ENCODE measurements around the gene AATK. TPM values are rescaled to one million over a fixed set of nuclear protein-coding genes. Genes with fewer than 3 reads are reported as not detected.
A peak's percentile ranks its signal among the peaks of the same experiment; 100 is the strongest.

AATK gene
- total and polyA plus RNA-seq, 2 of the 13 experiments (the other 11 are each of a cell fraction or from before 2014, with no cell fraction given), result 2.9 to 8.4 TPM

DNA sequence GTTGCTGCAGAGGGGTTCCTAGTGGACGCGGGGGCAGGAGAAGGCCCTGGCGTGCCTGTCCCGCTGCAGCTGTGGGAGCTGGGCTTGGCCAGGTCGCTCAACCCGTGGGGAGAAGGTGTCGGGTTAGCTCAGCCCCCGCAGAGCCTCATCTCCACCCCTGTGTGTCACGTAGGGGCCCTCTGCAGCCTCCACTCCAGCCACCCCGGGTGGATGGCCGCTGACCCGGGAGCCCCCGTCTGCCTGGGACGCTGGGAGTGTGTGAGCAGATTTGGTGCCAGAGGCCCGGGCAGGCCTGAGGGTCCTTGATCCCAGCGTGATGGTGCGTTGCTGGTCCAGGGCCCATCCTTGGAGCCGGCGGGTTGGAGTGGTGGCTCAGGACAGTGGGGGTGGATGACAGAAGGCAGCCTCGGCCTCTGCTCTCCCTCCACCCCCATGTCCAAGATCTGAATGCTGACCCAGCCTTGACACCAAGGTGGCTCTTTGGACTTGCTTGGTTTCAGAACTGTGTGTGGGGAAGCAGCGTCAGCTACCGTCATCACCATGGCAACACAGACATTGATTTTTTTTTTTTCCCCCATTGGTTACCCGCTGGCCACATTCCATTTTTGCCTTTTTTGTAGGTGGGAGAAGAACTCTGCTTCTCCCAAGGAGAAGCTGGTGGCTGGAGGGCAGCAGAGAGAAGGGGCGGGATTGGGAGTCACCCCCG, 95.3 kb downstream of the AATK start (continued):
- TF ChIP-seq ZNF841 (CRISPR knock-in tag; IDR thresholded peaks at IDR 0.05; ENCODE audit: borderline replicate concordance) (no peak), RARG (CRISPR knock-in tag; IDR thresholded peaks at IDR 0.05; ENCODE audit: low read depth) (no peak), ZMYM3 (CRISPR knock-in tag; IDR thresholded peaks at IDR 0.05) (no peak), EHMT2 (IDR thresholded peaks at IDR 0.05; ENCODE audit: borderline replicate concordance, low read depth, low read length) (no peak), ZNF383 (CRISPR knock-in tag; IDR thresholded peaks at IDR 0.05; ENCODE audit: borderline replicate concordance) (no peak), RXRA (CRISPR knock-in tag; IDR thresholded peaks at IDR 0.05) (peak; percentile 74), SP1 (IDR thresholded peaks at IDR 0.05) (no peak), SP1 (CRISPR knock-in tag; IDR thresholded peaks at IDR 0.05) (no peak), RORA (CRISPR knock-in tag; IDR thresholded peaks at IDR 0.05) (no peak), ZBTB38 (CRISPR knock-in tag; IDR thresholded peaks at IDR 0.05) (peak; percentile 48; the same call in 1 of the 2 replicates), SMAD1 (CRISPR knock-in tag; IDR thresholded peaks at IDR 0.05; ENCODE audit: borderline replicate concordance, low read depth) (no peak), FOXJ3 (CRISPR knock-in tag; IDR thresholded peaks at IDR 0.05; ENCODE audit: borderline replicate concordance) (no peak), NR3C1 (CRISPR knock-in tag; IDR thresholded peaks at IDR 0.05) (no peak), PITX1 (CRISPR knock-in tag; IDR thresholded peaks at IDR 0.05) (no peak), SP4 (CRISPR knock-in tag; IDR thresholded peaks at IDR 0.05) (peak; percentile 58; the same call in 1 of the 2 replicates)
- TF ChIP-seq, protein P1, sequence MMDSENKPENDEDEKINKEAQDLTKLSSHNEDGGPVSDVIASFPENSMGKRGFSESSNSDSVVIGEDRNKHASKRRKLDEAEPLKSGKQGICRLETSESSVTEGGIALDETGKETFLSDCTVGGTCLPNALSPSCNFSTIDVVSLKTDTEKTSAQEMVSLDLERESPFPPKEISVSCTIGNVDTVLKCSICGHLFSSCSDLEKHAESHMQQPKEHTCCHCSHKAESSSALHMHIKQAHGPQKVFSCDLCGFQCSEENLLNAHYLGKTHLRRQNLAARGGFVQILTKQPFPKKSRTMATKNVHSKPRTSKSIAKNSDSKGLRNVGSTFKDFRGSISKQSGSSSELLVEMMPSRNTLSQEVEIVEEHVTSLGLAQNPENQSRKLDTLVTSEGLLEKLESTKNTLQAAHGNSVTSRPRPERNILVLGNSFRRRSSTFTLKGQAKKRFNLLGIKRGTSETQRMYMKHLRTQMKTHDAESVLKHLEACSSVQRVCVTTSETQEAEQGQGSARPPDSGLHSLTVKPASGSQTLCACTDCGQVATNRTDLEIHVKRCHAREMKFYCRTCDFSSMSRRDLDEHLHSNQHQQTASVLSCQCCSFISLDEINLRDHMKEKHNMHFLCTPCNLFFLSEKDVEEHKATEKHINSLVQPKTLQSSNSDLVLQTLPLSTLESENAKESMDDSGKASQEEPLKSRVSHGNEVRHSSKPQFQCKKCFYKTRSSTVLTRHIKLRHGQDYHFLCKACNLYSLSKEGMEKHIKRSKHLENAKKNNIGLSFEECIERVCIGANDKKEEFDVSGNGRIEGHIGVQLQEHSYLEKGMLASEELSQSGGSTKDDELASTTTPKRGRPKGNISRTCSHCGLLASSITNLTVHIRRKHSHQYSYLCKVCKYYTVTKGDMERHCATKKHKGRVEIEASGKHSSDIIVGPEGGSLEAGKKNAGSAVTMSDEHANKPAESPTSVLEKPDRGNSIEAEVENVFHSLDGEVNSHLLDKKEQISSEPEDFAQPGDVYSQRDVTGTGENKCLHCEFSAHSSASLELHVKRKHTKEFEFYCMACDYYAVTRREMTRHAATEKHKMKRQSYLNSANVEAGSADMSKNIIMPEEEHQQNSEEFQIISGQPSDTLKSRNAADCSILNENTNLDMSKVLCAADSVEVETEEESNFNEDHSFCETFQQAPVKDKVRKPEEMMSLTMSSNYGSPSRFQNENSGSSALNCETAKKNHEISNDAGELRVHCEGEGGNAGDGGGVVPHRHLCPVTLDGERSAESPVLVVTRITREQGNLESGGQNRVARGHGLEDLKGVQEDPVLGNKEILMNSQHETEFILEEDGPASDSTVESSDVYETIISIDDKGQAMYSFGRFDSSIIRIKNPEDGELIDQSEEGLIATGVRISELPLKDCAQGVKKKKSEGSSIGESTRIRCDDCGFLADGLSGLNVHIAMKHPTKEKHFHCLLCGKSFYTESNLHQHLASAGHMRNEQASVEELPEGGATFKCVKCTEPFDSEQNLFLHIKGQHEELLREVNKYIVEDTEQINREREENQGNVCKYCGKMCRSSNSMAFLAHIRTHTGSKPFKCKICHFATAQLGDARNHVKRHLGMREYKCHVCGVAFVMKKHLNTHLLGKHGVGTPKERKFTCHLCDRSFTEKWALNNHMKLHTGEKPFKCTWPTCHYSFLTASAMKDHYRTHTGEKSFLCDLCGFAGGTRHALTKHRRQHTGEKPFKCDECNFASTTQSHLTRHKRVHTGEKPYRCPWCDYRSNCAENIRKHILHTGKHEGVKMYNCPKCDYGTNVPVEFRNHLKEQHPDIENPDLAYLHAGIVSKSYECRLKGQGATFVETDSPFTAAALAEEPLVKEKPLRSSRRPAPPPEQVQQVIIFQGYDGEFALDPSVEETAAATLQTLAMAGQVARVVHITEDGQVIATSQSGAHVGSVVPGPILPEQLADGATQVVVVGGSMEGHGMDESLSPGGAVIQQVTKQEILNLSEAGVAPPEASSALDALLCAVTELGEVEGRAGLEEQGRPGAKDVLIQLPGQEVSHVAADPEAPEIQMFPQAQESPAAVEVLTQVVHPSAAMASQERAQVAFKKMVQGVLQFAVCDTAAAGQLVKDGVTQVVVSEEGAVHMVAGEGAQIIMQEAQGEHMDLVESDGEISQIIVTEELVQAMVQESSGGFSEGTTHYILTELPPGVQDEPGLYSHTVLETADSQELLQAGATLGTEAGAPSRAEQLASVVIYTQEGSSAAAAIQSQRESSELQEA (CRISPR knock-in tag; IDR thresholded peaks at IDR 0.05; ENCODE audit: not compliant biosample characterization), result no peak
- TF ChIP-seq, protein P2, sequence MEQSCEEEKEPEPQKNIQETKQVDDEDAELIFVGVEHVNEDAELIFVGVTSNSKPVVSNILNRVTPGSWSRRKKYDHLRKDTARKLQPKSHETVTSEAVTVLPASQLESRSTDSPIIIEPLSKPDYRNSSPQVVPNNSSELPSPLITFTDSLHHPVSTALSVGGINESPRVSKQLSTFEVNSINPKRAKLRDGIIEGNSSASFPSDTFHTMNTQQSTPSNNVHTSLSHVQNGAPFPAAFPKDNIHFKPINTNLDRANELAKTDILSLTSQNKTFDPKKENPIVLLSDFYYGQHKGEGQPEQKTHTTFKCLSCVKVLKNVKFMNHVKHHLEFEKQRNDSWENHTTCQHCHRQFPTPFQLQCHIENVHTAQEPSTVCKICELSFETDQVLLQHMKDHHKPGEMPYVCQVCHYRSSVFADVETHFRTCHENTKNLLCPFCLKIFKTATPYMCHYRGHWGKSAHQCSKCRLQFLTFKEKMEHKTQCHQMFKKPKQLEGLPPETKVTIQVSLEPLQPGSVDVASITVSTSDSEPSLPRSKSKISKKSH (CRISPR knock-in tag; IDR thresholded peaks at IDR 0.05; ENCODE audit: borderline replicate concordance), result no peak
- TF ChIP-seq, protein P3, sequence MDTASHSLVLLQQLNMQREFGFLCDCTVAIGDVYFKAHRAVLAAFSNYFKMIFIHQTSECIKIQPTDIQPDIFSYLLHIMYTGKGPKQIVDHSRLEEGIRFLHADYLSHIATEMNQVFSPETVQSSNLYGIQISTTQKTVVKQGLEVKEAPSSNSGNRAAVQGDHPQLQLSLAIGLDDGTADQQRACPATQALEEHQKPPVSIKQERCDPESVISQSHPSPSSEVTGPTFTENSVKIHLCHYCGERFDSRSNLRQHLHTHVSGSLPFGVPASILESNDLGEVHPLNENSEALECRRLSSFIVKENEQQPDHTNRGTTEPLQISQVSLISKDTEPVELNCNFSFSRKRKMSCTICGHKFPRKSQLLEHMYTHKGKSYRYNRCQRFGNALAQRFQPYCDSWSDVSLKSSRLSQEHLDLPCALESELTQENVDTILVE (CRISPR knock-in tag; IDR thresholded peaks at IDR 0.05), result no peak
- TF ChIP-seq, protein P4, sequence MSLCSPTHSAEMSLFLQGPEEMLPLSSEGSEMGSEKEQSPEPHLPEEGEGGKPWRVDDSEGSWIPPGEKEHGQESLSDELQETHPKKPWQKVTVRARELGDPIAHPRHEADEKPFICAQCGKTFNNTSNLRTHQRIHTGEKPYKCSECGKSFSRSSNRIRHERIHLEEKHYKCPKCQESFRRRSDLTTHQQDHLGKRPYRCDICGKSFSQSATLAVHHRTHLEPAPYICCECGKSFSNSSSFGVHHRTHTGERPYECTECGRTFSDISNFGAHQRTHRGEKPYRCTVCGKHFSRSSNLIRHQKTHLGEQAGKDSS (CRISPR knock-in tag; IDR thresholded peaks at IDR 0.05; ENCODE audit: borderline replicate concordance, low read depth), result no peak

Data from HepG2 (cell line).